GM18526 (cell line): Measurements from ENCODE around the gene GPR150.

Source experiments
- POLR2A ChIP-seq: IDR thresholded peaks from 3 replicates; pipeline ENCODE4 v1.6.1; 2011; ENCODE audit not compliant: insufficient read length; ENCODE audit errors: extremely low read depth

GPR150 gene

DNA sequence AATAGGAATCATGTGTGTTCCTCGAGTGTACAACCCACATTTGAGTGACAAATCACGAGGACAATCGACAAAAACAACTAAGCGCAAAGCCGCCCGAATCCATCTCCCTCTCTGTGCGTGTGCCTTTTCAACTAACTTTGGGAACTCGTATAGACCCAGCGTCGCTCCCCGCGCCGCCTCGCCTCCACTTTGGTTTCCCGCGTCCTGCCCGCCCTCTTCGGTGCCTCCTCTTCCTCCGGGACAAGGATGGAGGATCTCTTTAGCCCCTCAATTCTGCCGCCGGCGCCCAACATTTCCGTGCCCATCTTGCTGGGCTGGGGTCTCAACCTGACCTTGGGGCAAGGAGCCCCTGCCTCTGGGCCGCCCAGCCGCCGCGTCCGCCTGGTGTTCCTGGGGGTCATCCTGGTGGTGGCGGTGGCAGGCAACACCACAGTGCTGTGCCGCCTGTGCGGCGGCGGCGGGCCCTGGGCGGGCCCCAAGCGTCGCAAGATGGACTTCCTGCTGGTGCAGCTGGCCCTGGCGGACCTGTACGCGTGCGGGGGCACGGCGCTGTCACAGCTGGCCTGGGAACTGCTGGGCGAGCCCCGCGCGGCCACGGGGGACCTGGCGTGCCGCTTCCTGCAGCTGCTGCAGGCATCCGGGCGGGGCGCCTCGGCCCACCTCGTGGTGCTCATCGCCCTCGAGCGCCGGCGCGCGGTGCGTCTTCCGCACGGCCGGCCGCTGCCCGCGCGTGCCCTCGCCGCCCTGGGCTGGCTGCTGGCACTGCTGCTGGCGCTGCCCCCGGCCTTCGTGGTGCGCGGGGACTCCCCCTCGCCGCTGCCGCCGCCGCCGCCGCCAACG lies at the start of gene GPR150:
Gene GPR150 (plus strand): TSS at position 58 of the 840 bp plus-strand sequence. CDS start 189 bp downstream, at position 247.
- TF ChIP-seq POLR2A, result peak; percentile 32

GRCh38 chr5:95572016-95572415 lies 47.9 kb upstream of the GPR150 start:
- TF ChIP-seq POLR2A, result no peak

GRCh38 chr5:95581576-95581975 lies 38.3 kb upstream of the GPR150 start:
- TF ChIP-seq POLR2A, result no peak

GRCh38 chr5:95583992-95584391 lies 35.9 kb upstream of the GPR150 start:
- no peak for TF ChIP-seq POLR2A

DNA sequence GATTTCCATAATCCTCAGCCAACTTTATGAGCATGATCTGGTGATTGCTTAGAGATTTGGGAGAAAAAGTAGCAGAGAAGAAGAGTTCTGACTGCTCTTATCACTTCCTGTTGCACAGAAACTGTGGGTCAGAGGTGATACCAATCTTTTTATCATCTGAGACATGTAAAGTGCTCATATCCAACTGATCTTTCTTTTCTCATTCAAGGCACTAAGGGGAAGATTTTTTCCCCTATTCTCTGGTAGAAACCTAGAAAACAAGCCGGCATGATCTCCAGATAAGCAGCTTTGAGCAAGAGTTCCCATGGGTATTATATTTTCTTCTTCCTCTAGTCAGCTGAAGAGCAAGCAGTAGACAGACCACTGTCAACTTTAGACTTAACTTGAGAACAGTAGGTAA lies 29.0 kb upstream of the GPR150 start:
- no peak for TF ChIP-seq POLR2A

- TF ChIP-seq POLR2A, result no peak
Measured at GRCh38 chr5:95591490-95591901, 28.4 kb upstream of the GPR150 start.

GRCh38 chr5:95595289-95595931 lies 24.5 kb upstream of the GPR150 start:
- no peak for TF ChIP-seq POLR2A

GRCh38 chr5:95599252-95599651 lies 20.6 kb upstream of the GPR150 start:
- no peak for TF ChIP-seq POLR2A

DNA sequence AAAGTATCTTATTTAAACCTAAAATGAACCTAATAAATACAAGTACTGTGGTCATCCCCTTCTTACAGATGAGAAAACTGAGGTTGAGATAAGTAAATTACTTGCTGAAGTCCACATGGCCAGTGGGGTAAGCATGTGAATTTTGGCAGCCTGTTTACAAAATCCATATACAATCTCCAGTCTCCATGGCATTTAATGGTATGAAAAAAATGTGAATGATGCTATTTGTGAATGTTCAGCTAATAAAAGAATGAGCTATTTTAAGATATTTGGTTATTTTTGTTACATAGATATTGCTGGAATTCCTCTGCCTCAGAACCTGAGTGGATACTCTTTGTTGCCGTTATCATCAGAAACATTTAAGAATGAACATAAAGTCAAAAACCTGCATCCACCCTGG lies 19.3 kb upstream of the GPR150 start:
- TF ChIP-seq POLR2A, result no peak

DNA sequence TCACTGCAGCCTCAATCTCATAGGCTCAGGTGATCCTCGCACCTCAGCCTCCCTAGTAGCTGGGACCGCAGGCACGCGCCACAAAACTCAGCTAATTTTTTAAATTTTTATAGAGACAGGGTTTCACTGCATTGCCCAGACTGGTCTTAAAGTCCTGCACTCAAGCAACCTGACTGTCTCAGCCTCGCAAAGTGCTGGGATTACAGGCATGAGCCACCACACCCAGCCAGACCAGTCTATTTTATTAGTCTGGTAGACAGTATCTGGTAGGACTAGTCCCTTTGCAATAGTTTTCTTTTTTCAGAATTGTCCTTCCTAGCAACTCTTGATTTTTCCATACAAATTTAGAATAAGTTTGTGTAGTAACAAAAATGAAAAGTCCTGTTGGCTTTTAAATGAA lies 14.1 kb upstream of the GPR150 start:
- TF ChIP-seq POLR2A, result no peak

DNA sequence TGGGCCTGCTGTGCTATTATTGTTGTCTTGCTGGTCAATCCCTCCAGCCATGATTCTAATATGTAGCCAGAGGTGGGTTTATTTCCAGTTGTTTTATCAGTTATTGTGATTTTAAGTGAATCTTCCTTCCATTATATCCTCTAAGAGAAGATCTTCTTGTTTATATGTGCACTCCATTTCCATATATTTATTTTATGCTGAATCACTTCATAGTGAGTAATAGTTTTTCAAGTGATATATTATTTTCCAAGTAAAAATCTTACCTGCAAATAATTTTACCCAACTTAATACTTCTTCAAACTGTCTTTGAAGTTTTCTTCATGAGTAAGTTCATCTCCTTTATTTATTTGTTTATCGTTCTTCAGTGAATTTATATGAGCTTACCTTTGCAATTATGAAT lies 13.5 kb upstream of the GPR150 start:
- TF ChIP-seq POLR2A, result no peak

GRCh38 chr5:95609711-95610110 lies 10.2 kb upstream of the GPR150 start:
- no peak for TF ChIP-seq POLR2A

DNA sequence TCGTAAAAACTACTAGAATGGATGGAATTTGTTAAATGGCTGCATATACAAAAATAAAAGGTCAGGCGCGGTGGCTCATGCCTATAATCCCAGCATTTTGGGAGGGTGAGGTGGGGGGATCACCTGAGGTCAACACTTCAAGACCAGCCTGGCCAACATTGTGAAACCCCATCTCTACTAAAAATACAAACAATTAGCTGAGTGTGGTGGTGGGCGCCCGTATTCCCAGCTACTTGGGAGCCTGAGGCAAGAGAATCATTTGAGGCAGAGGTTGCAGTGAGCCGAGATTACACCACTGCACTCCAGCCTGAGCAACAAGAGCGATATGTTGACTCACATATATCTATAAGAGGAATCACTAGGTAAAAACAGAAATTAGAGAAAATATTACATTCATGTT lies 9.3 kb upstream of the GPR150 start:
- no peak for TF ChIP-seq POLR2A

DNA sequence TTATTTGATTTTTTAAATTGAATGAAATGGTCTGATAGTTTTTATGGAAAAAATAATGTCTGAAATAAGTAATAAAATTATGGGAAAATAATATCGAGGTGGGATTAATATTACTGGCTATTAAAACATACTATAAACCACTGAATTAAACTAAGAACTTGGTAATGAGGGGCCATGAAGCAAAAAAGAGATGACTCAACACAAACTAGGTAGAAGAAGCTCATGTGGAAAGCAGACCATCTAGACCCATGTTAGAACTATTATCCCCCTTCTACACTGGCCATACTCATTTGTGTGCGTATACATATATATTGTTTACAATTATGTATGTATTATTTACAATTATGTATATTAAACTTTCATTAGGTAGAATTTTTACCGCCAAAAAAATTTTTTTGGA lies 8.5 kb upstream of the GPR150 start:
- no peak for TF ChIP-seq POLR2A

GRCh38 chr5:95613514-95613913 lies 6.4 kb upstream of the GPR150 start:
- no peak for TF ChIP-seq POLR2A

DNA sequence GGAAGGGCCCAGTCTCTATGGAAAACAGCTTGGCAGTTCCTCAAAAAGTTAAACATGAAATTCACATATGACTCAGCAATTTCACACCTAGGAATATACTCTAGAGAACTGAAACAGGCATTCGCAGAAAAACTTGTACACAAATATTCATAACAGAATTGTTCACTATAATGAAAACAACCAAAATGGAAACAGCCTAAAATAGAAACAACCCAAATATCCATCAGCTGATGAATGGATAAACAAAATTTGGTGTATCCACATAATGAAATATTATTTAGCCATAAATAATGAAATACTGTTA lies 4.8 kb upstream of the GPR150 start:
- no peak for TF ChIP-seq POLR2A

DNA sequence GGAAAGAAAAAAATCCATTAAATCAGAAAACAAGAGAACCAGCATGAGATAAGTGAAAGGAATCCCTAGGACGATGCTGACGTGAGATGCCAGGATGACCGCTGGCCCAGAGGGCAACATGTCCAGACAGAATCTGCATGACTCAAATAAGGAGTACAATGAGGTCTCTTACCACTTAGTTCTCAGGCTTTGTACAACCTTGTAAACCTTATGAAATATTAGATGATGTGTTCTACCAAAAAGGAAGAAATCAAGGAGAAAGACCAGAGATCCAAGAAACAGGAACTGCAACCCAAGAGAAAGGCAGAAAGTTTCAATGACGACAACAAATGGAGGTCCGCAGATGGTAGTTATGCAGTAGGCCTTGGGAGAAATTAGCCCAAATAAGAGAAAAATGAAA lies 2.8 kb upstream of the GPR150 start:
- no peak for TF ChIP-seq POLR2A
